ENCODE measurements around the gene PARN. TPM values are rescaled to one million over a fixed set of nuclear protein-coding genes. Genes with fewer than 3 reads are reported as not detected.

PARN gene
- total and polyA plus RNA-seq, 12 donors = 11.7 to 121 (median 35.6) TPM

DNA sequence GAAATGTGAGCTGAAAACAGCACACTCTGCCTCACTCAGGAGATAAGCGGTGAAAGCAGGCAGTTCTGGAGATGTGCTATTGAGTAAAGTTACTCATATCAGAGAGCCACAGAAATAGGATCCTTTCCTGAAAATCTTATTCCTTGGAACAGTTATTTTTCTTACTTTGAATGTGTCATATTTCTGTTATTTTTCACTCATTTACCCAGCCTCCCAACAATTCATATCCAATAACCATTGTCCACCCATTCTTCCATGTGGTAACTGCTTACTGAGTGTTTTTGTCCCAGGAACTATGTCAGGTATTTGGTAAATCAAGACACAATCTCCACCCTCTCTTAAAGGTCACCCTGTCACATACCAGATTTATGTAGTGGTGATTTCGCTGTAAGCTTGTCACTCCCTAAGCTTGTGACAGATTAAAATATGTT lies 144.9 kb downstream of the PARN start:
- no peaks in the 10 kb centered on the region for H3K27me3 ChIP-seq
- H3K27ac ChIP-seq = peak overlapping the region in 3 of 5 donors; percentile 64 to 85 (median 66)
- no peak overlapping the region for H3K4me3 ChIP-seq
- H3K4me1 ChIP-seq (replicated peaks in 1 of 2) = peaks cover 35 to 38% of the 10 kb centered on the region in 2 donors
- no peak for DNase-seq
- no peaks in the 10 kb centered on the region for H3K9me3 ChIP-seq (replicated peaks in 1 of 3)
- WGBS, 4 donors = 46 to 69% (median 53%) methylated on average over 2 of the region's 2 CpGs
- intact Hi-C loops (cut with DNase I) = no loop called here
- peaks cover 0 to 8% of the 10 kb centered on the region in 2 donors for H3K36me3 ChIP-seq (replicated peaks in 1 of 2)
- TF ChIP-seq CTCF (IDR thresholded peaks at IDR 0.05) (no peak), POLR2A (IDR thresholded peaks at IDR 0.05) (peak in 1 of 2 donors; percentile 16)

DNA sequence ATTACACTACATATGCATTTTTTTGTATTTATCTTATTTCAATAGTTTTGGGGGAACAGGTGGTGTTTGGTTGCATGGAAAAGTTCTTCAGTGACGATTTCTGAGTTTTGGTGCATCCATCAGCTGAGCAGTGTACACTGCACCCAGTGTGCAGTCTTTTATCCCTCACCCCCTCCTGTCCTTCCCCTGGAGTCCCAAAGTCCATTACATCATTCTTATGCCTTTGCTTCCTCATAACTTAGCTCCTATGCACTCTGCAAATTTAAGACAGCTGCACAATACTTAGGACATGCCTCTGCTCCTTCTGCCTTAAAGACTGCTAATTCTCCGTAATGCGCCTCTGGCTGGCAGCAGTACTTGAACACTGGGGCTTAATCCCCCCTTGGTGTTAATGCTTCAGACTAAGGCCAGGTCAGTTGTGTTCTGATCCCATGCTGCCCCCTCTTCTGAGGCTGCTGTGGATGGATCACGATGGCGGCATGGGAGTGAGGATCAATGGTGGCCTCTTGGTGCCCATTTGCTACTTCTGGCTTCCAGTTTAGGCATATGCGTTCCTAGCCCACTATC lies 146.2 kb downstream of the PARN start:
- Histone ChIP-seq H3K9me3 (replicated peaks in 1 of 3) (no peaks in the 10 kb centered on the region), H3K4me1 (replicated peaks in 1 of 2) (peaks cover 26 to 35% of the 10 kb centered on the region in 2 donors), H3K36me3 (replicated peaks in 1 of 2) (peaks cover 0 to 8% of the 10 kb centered on the region in 2 donors), H3K4me3 (no peak overlapping the region), H3K27ac (peak overlapping the region in 2 of 5 donors; percentile 8 to 66), H3K27me3 (no peaks in the 10 kb centered on the region)
- TF ChIP-seq CTCF (IDR thresholded peaks at IDR 0.05) (no peak), POLR2A (IDR thresholded peaks at IDR 0.05) (no peak)
- DNase-seq = no peak
- intact Hi-C loops (cut with DNase I) = no loop called here
- WGBS, 4 donors = 81 to 100% (median 99%) methylated on average over 5 to 6 of the region's 6 CpGs

DNA sequence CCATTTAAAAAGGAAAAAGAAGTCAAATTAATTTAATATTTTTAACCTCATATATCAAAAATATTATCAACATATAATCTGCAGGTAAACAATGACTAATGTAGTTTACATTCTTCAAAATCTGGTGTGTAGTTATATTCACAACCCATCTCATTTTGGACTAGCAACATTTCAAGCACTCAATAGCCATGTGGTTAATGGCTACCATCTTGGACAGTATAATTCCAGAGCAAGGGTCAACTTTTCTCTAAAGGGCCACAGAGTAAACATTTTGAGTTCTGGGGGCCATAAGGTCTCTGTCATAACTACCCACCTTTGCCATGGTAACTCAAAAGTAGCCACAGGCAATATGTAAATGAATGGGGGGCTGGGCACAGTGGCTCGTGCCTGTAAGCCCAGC lies 153.9 kb downstream of the PARN start:
- intact Hi-C loops (cut with DNase I) = no loop called here
- H3K27me3 ChIP-seq = no peaks in the 10 kb centered on the region
- no peak overlapping the region for H3K27ac ChIP-seq
- DNase-seq = no peak
- H3K4me3 ChIP-seq = no peak overlapping the region
- H3K36me3 ChIP-seq (replicated peaks in 1 of 2) = no peaks in the 10 kb centered on the region
- TF ChIP-seq CTCF (IDR thresholded peaks at IDR 0.05) (no peak), POLR2A (IDR thresholded peaks at IDR 0.05) (no peak)
- peaks cover 0 to 8% of the 10 kb centered on the region in 2 donors for H3K4me1 ChIP-seq (replicated peaks in 1 of 2)
- H3K9me3 ChIP-seq (replicated peaks in 1 of 3) = no peaks in the 10 kb centered on the region
- WGBS, 4 donors = 91 to 100% (median 97%) methylated on average over 1 of the region's 1 CpG

DNA sequence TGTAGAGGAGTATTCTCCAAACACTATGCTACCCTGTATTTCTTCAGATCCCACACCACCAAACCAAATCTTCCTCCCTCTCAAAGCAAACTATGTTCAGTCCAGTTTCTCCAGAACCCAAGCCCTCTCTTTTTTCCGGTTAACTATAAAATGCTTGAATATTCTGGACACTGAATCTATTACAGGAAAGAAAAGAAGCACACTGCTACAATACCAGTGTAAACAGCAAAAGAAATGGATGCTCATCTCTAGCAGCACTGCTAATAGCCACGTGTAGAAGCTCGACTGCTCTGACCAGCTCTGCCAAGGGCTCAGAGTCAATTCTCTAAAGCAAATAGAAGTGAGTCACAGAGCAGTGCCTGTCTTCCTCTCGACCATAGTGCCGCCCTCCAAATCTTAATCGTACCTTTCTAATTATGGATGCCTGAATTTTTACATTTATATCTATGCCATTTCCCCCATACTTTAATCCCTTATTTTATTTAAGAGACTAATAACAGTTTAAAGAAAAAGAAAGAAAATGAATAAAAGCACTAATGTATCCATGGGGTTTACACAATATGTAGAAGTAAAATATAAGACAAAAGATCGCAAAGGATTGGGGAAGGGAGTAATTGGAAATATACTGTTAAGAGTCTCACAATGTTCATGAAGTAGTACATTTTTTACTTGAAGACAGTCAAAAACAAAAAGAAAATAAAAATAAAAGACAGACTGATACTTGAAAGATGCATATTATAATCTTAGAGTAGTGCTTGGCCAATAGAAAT lies 154.5 kb downstream of the PARN start:
- intact Hi-C loops (cut with DNase I) = no loop called here
- H3K9me3 ChIP-seq (replicated peaks in 1 of 3) = no peaks in the 10 kb centered on the region
- H3K27ac ChIP-seq = peak overlapping the region in 1 of 5 donors; percentile 6
- H3K36me3 ChIP-seq (replicated peaks in 1 of 2) = no peaks in the 10 kb centered on the region
- peak in 3 of 7 donors; percentile 50 to 56 (median 51) for DNase-seq
- H3K4me3 ChIP-seq = no peak overlapping the region
- no peaks in the 10 kb centered on the region for H3K27me3 ChIP-seq
- no peak for TF ChIP-seq CTCF (IDR thresholded peaks at IDR 0.05)
- TF ChIP-seq POLR2A (IDR thresholded peaks at IDR 0.05) = no peak
- H3K4me1 ChIP-seq (replicated peaks in 1 of 2) = peaks cover 0 to 8% of the 10 kb centered on the region in 2 donors
- 58 to 62% (median 60%) methylated on average over 7 of the region's 7 CpGs for WGBS, 4 donors

All from adrenal gland (tissue), 12 donors.